CD14-positive monocyte (primary cell): ENCODE results near the gene DGUOK. TPM values are rescaled to one million over a fixed set of nuclear protein-coding genes. Genes with fewer than 3 reads are reported as not detected.

Source experiments
- DNase-seq, 3 donors: peaks; one replicate each; pipeline ENCODE4 v3.0.0-alpha.2; 2011 to 2022
- H2AFZ ChIP-seq: 2 replicates; pipeline ENCODE4 v1.6.0; 2012; ENCODE audit warnings: mild to moderate bottlenecking, low read depth, low read length, inconsistent platforms; ENCODE audit not compliant: insufficient read depth, poor library complexity, severe bottlenecking
- H3K27ac ChIP-seq, 2 donors: 1 replicate in 1 of 2; 2 replicates in 1 of 2; pipeline ENCODE4 v1.5.1; 2012 to 2013; ENCODE audit warnings: low read length in 2 of 2, control low read depth in 1 of 2, inconsistent platforms in 1 of 2, low read depth in 1 of 2, mild to moderate bottlenecking in 1 of 2
- H3K27me3 ChIP-seq, 2 donors: one replicate each; pipeline versions ENCODE4 v1.6.0 to v1.6.1; 2011 to 2013; ENCODE audit warnings: low read length in 2 of 2; ENCODE audit not compliant: control insufficient read depth in 2 of 2, insufficient read depth in 2 of 2
- H3K36me3 ChIP-seq, 2 donors: replicated peaks in 1 of 2; 1 replicate in 1 of 2; 2 replicates in 1 of 2; pipeline versions ENCODE4 v1.5.1 to v1.6.1; 2012 to 2013; ENCODE audit warnings: low read length in 2 of 2, control low read depth in 1 of 2, inconsistent platforms in 1 of 2, mild to moderate bottlenecking in 1 of 2; ENCODE audit not compliant: insufficient read depth in 2 of 2, control insufficient read depth in 1 of 2
- H3K4me1 ChIP-seq, 2 donors: 1 replicate in 1 of 2; 2 replicates in 1 of 2; pipeline versions ENCODE4 v1.5.1 to v1.6.1; 2012 to 2013; ENCODE audit warnings: low read length in 2 of 2, control low read depth in 1 of 2, inconsistent platforms in 1 of 2, mild to moderate bottlenecking in 1 of 2, moderate library complexity in 1 of 2; ENCODE audit not compliant: insufficient read depth in 2 of 2, control insufficient read depth in 1 of 2
- H3K4me2 ChIP-seq: replicated peaks from 2 replicates; pipeline ENCODE3; 2012; ENCODE audit warnings: low read length, moderate library complexity, mild to moderate bottlenecking; ENCODE audit not compliant: poor library complexity, severe bottlenecking; ENCODE audit errors: extremely low read depth
- H3K4me3 ChIP-seq, 3 experiments: fragments of 200-600 bp in 1 of 3; sonication (generic) in 1 of 3; replicated peaks in 1 of 3; 1 replicate in 2 of 3; 2 replicates in 1 of 3; pipeline ENCODE4 v1.5.1; 2011 to 2013; ENCODE audit warnings: low read length in 3 of 3, mild to moderate bottlenecking in 3 of 3, control low read depth in 2 of 3, low read depth in 2 of 3, inconsistent platforms in 1 of 3, moderate library complexity in 1 of 3
- H3K79me2 ChIP-seq: 2 replicates; pipeline ENCODE4 v1.6.0; 2012; ENCODE audit warnings: mild to moderate bottlenecking, control low read depth, inconsistent platforms, low read length, moderate library complexity; ENCODE audit not compliant: insufficient read depth
- H3K9ac ChIP-seq: 2 replicates; pipeline ENCODE4 v1.6.0; 2017; ENCODE audit warnings: low read length, mild to moderate bottlenecking; ENCODE audit not compliant: insufficient read depth, poor library complexity, severe bottlenecking
- H3K9me3 ChIP-seq, 2 donors: replicated peaks in 1 of 2; 1 replicate in 1 of 2; 2 replicates in 1 of 2; pipeline versions ENCODE4 v1.5.1 to v1.6.1; 2012 to 2013; ENCODE audit warnings: low read length in 2 of 2, control low read depth in 1 of 2; ENCODE audit not compliant: control insufficient read depth in 1 of 2, insufficient read depth in 1 of 2
- H4K20me1 ChIP-seq: 2 replicates; pipeline ENCODE4 v1.6.0; 2012; ENCODE audit warnings: mild to moderate bottlenecking, low read length, control low read depth, moderate library complexity; ENCODE audit not compliant: insufficient read depth
- H3K27ac Mint-ChIP-seq, 7 donors: one replicate each; pipeline ENCODE4 v1.8.0; 2020; ENCODE audit warnings: mild to moderate bottlenecking in 7 of 7, mixed read lengths in 7 of 7, moderate library complexity in 6 of 7, inconsistent platforms in 2 of 7
- H3K27me3 Mint-ChIP-seq, 3 donors: one replicate each; pipeline ENCODE4 v1.8.0; 2021 to 2022; ENCODE audit warnings: low read depth in 3 of 3, mild to moderate bottlenecking in 3 of 3, mixed read lengths in 3 of 3, moderate library complexity in 3 of 3, inconsistent platforms in 1 of 3
- H3K36me3 Mint-ChIP-seq, 2 donors: one replicate each; pipeline ENCODE4 v1.8.0; 2020; ENCODE audit warnings: mixed read lengths in 2 of 2, inconsistent platforms in 1 of 2, mild to moderate bottlenecking in 1 of 2
- H3K4me1 Mint-ChIP-seq: one replicate; pipeline ENCODE4 v1.8.0; 2020; ENCODE audit warnings: mild to moderate bottlenecking, mixed read lengths
- H3K4me3 Mint-ChIP-seq, 2 donors: one replicate each; pipeline ENCODE4 v1.8.0; 2020; ENCODE audit warnings: mild to moderate bottlenecking in 2 of 2, mixed read lengths in 2 of 2, moderate library complexity in 1 of 2
- H3K9me3 Mint-ChIP-seq, 7 donors: one replicate each; pipeline ENCODE4 v1.8.0; 2020 to 2022; ENCODE audit warnings: mixed read lengths in 7 of 7, mild to moderate bottlenecking in 6 of 7, moderate library complexity in 6 of 7, inconsistent platforms in 2 of 7
- CTCF ChIP-seq: fragments of 200-600 bp; IDR thresholded peaks from one replicate; pipeline ENCODE4 v1.8.0; 2022; ENCODE audit warnings: antibody characterized with exemption, mild to moderate bottlenecking
- WGBS: methylation state at CpG from one replicate; pipeline ENCODE4 v1.1.5; 2013; ENCODE audit warnings: missing lambda C conversion rate; ENCODE audit not compliant: insufficient coverage; 5-methylcytosine and 5-hydroxymethylcytosine counted together
- intact Hi-C, 2 donors: fragments of 100-400 bp; cut with micrococcal nuclease; formaldehyde crosslinking; loops; one replicate each; pipeline versions ENCODE4 v1.15.0 to v1.15.1; 2023
- polyA plus RNA-seq, 3 donors: library from polyadenylated mRNA; depleted of rRNA in 1 of 3; unstranded in 2 of 3; stranded (reverse) in 1 of 3; fragments of 300-500 nt in 2 of 3; fragments of >200 nt in 1 of 3; fragmentation: Illumina TruSeq in 2 of 3; gene quantifications; 1 replicate in 2 of 3; 2 replicates in 1 of 3; pipeline ENCODE4 v1.2.3, GENCODE V29; 2012 to 2021

Gene DGUOK
- polyA plus RNA-seq, 3 donors = 62.9 to 129 (median 123) TPM

DNA sequence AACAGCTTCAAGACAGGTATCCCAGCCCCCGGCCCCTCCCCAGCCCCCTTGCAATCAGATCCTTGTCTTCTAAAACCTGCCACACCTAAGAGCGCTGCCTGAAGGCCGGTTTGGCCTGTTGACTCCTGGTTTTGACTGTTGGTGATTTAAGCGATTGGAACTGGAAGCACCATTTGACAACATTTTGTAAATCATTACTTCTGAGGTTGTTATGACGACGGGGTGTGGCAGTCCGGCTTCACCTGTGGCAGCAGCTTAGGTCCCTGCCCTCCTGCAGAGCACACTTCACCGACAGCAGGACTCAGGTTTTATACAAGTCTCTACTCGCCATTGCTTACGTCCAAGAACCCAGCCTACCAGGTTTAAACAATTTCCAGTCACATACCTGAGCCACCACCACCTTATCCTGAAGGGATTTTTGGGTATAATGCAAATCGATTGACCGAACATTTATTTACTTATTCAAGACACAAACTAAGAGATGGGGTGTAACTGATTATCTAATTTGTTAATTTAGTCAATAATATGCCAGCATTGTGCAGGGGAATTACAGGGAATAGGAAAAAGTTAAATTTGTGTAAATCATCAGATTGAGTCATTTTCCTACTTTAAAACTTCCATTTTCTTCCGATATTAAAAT, 707 bp upstream of the DGUOK start:
- no peak for TF ChIP-seq CTCF
- Mint-ChIP-seq H3K9me3 (peaks cover 0 to 5% (median 0%) of the 10 kb centered on the region in 7 donors), H3K36me3 (peaks cover 3 to 6% of the 10 kb centered on the region in 2 donors), H3K27ac (peak overlapping the region; percentile 69 to 99 (median 98)), H3K4me3 (no peak overlapping the region), H3K4me1 (peaks cover 53% of the 10 kb centered on the region), H3K27me3 (peaks cover 0 to 1% (median 0%) of the 10 kb centered on the region in 3 donors)
- Histone ChIP-seq H2AFZ (no peak overlapping the region), H3K79me2 (peaks cover 49% of the 10 kb centered on the region), H3K4me1 (peaks cover 56 to 70% of the 10 kb centered on the region in 2 donors), H3K36me3 (no peaks in the 10 kb centered on the region), H3K4me3 (peak overlapping the region; percentile 60 to 76 (median 74)), H3K27ac (peak overlapping the region in 1 of 2 donors; percentile 98), H3K27me3 (no peaks in the 10 kb centered on the region), H4K20me1 (peaks cover 3% of the 10 kb centered on the region), H3K9ac (no peak overlapping the region), H3K9me3 (no peaks in the 10 kb centered on the region), H3K4me2 (peak overlapping the region; percentile 77)
- intact Hi-C loops = loop anchor here in 1 of 2 donors (5.0 to 10.0 kb wide), 2 partner anchors 56 to 269 kb away; partner anchors contain the start of genes MTHFD2 and TET3
- 96% methylated on average over 5 of the region's 13 CpGs for WGBS
- DNase-seq = no peak

GRCh38 chr2:73927344-73927743, 664 bp downstream of the DGUOK start:
- peak overlapping the region; percentile 60 to 76 (median 74) for H3K4me3 ChIP-seq
- peaks cover 64% of the 10 kb centered on the region for H3K4me1 Mint-ChIP-seq
- no peak for TF ChIP-seq CTCF
- H2AFZ ChIP-seq = peak overlapping the region; percentile 66
- peak overlapping the region; percentile 92 for H3K9ac ChIP-seq
- H3K36me3 Mint-ChIP-seq = peaks cover 17 to 19% of the 10 kb centered on the region in 2 donors
- no peak for DNase-seq
- H3K4me1 ChIP-seq = peaks cover 53 to 77% of the 10 kb centered on the region in 2 donors
- WGBS = 20% methylated on average over 1 of the region's 6 CpGs
- peaks cover 0 to 11% of the 10 kb centered on the region in 2 donors for H3K36me3 ChIP-seq
- intact Hi-C loops = loop anchor here in 1 of 2 donors (5.0 to 10.0 kb wide), 2 partner anchors 55 to 267 kb away; partner anchors contain the start of genes MTHFD2 and TET3
- peak overlapping the region; percentile 98 for H3K27ac ChIP-seq
- H3K27me3 Mint-ChIP-seq = peaks cover 0 to 2% (median 0%) of the 10 kb centered on the region in 3 donors
- H3K27me3 ChIP-seq = no peaks in the 10 kb centered on the region
- peak overlapping the region; percentile 77 for H3K4me2 ChIP-seq
- peak overlapping the region; percentile 97 to 99 (median 98) for H3K27ac Mint-ChIP-seq
- H3K9me3 ChIP-seq = no peaks in the 10 kb centered on the region
- peaks cover 62% of the 10 kb centered on the region for H3K79me2 ChIP-seq
- H3K4me3 Mint-ChIP-seq = peak overlapping the region; percentile 80 to 92
- peaks cover 0 to 5% (median 0%) of the 10 kb centered on the region in 7 donors for H3K9me3 Mint-ChIP-seq
- peaks cover 13% of the 10 kb centered on the region for H4K20me1 ChIP-seq
